Lower lobe of right lung (tissue), 2 donors: ENCODE results near the gene FAM187B. TPM values are rescaled to one million over a fixed set of nuclear protein-coding genes. Genes with fewer than 3 reads are reported as not detected.

ENCODE experiments used
- ATAC-seq, 2 donors: fragments of 200-7000 bp; cut with Tn5 transposase; one replicate each; pipeline ENCODE4 v1.9.1; 2020 to 2022; ENCODE audit warnings: mild to moderate bottlenecking in 2 of 2, moderate library complexity in 2 of 2
- DNase-seq: peaks from one replicate; pipeline ENCODE4 v3.0.0-alpha.2; 2020
- H3K27ac ChIP-seq: fragments of 200-600 bp; one replicate; pipeline ENCODE4 v1.8.0; 2022
- H3K27me3 ChIP-seq: fragments of 200-600 bp; one replicate; pipeline ENCODE4 v1.8.0; 2022; ENCODE audit warnings: low read depth
- H3K36me3 ChIP-seq: fragments of 200-600 bp; one replicate; pipeline ENCODE4 v1.8.0; 2022; ENCODE audit warnings: mild to moderate bottlenecking
- H3K4me1 ChIP-seq: fragments of 200-600 bp; one replicate; pipeline ENCODE4 v1.8.0; 2022
- H3K4me3 ChIP-seq: fragments of 200-600 bp; one replicate; pipeline ENCODE4 v1.8.0; 2022; ENCODE audit warnings: mild to moderate bottlenecking
- H3K9me3 ChIP-seq: fragments of 200-600 bp; one replicate; pipeline ENCODE4 v1.8.0; 2022
- intact Hi-C: fragments of 100-400 bp; cut with DNase I; formaldehyde crosslinking; loops from one replicate; pipeline ENCODE4 v1.11.0; 2022
- total RNA-seq: library from RNA; stranded (reverse); fragmentation: NEBNext Ultra II Directional; extraction: Animal tissue kit (Norgen Biotek cat#: 25700); gene quantifications from one replicate; pipeline ENCODE4 v1.2.1, GENCODE V29; 2021
- TF ChIP-seq, protein P1 (sequence below): fragments of 200-600 bp; IDR thresholded peaks from one replicate; pipeline ENCODE4 v1.8.0; 2022; ENCODE audit warnings: antibody characterized with exemption, mild to moderate bottlenecking
- donor health status: DM: no; HTN: yes; CAD: no; lungs with severe emphysema.

The FAM187B gene
- total RNA-seq, 1 donor from 2014 or later: 0.41 TPM

DNA sequence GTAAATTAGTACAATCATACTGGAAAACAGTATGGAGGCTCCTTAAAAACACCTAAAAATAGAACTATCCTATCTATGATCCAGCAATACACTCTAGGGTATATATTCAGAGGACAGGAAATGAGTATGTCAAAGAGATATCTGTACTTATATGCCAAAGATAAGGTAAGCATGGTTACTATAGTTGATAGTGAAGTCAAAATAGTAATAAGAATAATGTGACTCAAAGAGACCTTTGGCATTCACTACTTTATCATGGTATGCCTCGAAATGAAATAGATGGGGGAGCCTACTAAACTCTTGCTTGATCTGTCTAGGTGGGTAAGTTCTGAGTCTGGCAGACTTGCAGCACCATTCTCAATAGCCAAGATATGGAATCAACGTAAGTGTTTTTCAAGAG is 43.7 kb downstream of the FAM187B start:
- no peaks in the 10 kb centered on the region for H3K9me3 ChIP-seq
- no peaks in the 10 kb centered on the region for H3K36me3 ChIP-seq
- intact Hi-C loops: no loop called here
- DNase-seq (no peak), ATAC-seq (no peak)
- H3K4me1 ChIP-seq: no peaks in the 10 kb centered on the region
- H3K27me3 ChIP-seq: no peaks in the 10 kb centered on the region
- H3K27ac ChIP-seq: no peak overlapping the region
- TF ChIP-seq, protein P1, sequence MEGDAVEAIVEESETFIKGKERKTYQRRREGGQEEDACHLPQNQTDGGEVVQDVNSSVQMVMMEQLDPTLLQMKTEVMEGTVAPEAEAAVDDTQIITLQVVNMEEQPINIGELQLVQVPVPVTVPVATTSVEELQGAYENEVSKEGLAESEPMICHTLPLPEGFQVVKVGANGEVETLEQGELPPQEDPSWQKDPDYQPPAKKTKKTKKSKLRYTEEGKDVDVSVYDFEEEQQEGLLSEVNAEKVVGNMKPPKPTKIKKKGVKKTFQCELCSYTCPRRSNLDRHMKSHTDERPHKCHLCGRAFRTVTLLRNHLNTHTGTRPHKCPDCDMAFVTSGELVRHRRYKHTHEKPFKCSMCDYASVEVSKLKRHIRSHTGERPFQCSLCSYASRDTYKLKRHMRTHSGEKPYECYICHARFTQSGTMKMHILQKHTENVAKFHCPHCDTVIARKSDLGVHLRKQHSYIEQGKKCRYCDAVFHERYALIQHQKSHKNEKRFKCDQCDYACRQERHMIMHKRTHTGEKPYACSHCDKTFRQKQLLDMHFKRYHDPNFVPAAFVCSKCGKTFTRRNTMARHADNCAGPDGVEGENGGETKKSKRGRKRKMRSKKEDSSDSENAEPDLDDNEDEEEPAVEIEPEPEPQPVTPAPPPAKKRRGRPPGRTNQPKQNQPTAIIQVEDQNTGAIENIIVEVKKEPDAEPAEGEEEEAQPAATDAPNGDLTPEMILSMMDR: no peak
- no peak overlapping the region for H3K4me3 ChIP-seq

DNA sequence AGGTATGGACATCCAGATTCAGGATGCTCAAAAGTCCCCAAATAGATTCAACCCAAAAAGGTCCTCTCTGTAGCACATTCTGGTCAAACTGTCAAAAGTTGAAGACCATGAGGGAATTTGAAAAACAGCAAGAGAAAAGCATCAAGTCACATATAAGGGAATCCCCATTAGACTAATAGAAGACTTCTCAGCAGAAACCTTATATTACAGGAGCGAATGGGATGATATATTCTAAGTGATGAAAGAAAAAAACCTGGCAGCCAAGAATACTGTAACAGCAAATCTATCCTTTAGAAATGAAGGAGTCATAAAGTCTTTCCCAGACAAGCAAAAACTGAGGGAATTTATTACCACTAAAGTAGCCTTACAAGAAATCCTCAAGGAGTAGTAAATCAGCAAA is 44.3 kb downstream of the FAM187B start:
- intact Hi-C loops: no loop called here
- H3K4me1 ChIP-seq: no peaks in the 10 kb centered on the region
- no peak for ATAC-seq

DNA sequence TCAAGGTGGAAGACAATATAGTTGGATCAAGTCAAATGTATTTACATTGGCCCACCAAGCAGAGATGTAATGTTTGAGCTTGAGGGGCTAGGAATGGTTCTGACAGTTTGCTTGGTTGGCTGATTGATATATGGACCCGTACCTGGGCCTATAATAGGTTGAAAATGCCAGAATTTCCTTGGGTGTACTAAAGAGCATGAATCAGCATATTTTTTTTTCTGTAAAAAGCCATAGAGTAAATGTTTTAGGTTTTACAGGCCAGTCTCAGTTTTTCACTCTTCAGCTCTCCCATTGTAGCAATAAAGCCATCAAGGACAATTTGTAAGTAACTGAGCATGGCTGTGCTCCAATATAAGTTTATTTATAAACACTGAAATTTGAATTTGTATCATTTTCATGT is 47.2 kb downstream of the FAM187B start:
- H3K4me1 ChIP-seq: peaks cover under 1% of the 10 kb centered on the region
- DNase-seq (no peak), ATAC-seq (no peak)
- H3K27me3 ChIP-seq: no peaks in the 10 kb centered on the region
- intact Hi-C loops: no loop called here
- H3K4me3 ChIP-seq: no peak overlapping the region
- no peaks in the 10 kb centered on the region for H3K36me3 ChIP-seq
- TF ChIP-seq, protein P1: no peak
- H3K9me3 ChIP-seq: no peaks in the 10 kb centered on the region
- H3K27ac ChIP-seq: no peak overlapping the region

More for the DNA sequence above, 44.3 kb downstream of the FAM187B start:
- TF ChIP-seq, protein P1: no peak
- Histone ChIP-seq H3K9me3 (no peaks in the 10 kb centered on the region), H3K27ac (no peak overlapping the region), H3K4me3 (no peak overlapping the region), H3K27me3 (no peaks in the 10 kb centered on the region), H3K36me3 (no peaks in the 10 kb centered on the region)
- DNase-seq: no peak

DNA sequence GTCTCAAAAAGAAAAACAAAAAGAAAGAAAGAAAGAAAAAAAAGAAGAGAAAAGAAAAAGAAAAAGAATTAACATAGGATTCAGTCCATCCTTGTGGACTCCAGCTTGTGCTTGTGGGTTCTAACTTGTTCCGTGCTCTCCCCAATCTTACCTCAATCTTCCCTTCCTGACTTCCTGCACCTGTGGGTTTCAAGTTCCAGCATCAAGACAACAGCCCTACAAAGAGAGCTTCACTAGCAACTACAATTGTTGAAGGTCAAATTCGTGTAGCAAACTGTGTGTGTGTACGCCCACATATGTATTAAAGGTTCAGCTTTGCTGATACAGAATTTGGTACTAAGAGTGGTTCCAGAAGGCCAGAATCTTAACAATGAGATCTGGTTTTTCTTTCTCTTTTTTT is 48.7 kb downstream of the FAM187B start:
- Histone ChIP-seq H3K27me3 (no peaks in the 10 kb centered on the region), H3K4me3 (no peak overlapping the region), H3K4me1 (peaks cover 6% of the 10 kb centered on the region), H3K9me3 (no peaks in the 10 kb centered on the region), H3K27ac (no peak overlapping the region), H3K36me3 (no peaks in the 10 kb centered on the region)
- TF ChIP-seq, protein P1: no peak
- no peak for ATAC-seq
- intact Hi-C loops: no loop called here
- DNase-seq: no peak

DNA sequence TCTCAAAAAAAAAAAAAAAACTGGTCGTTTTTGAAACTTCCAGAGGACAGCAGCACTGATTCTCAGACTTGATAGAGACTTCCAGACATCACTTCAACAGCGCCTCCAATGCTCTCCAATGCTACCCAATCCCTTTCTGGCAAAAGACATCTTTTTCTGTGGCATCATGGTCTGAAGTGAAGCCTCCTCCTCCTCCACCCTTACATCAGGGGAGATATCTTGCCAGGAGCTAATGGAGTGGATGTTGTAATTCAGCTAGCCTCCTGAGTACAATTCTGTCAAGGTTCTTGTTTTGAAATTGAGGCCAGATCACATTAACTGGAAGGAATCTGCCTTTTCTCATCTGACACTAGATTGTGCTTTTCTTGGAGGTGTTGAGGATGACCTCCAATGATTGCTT is 49.8 kb downstream of the FAM187B start:
- Histone ChIP-seq H3K4me1 (peaks cover 6% of the 10 kb centered on the region), H3K9me3 (no peaks in the 10 kb centered on the region), H3K4me3 (no peak overlapping the region), H3K27ac (no peak overlapping the region), H3K27me3 (no peaks in the 10 kb centered on the region), H3K36me3 (no peaks in the 10 kb centered on the region)
- no peak for DNase-seq
- TF ChIP-seq, protein P1: no peak
- no peak for ATAC-seq
- intact Hi-C loops: no loop called here
